SK-N-SH (cell line): ENCODE measurements around the gene TXNL4B.

Experiments
- CTCF ChIP-seq: fragments of 200-600 bp; sonication (generic); IDR thresholded peaks from 2 replicates; pipeline ENCODE4 v1.6.1; 2017; ENCODE audit warnings: antibody characterized with exemption, mild to moderate bottlenecking, moderate library complexity
- FOXM1 ChIP-seq: IDR thresholded peaks from 2 replicates; pipeline ENCODE4 v1.4.0; 2012; ENCODE audit warnings: low read depth, mild to moderate bottlenecking
- JUND ChIP-seq: IDR thresholded peaks from 2 replicates; pipeline ENCODE4 v1.4.0; 2012
- POLR2AphosphoS5 ChIP-seq: IDR thresholded peaks from 2 replicates; pipeline ENCODE4 v1.6.1; 2012; ENCODE audit warnings: low read depth, low read length
- USF1 ChIP-seq: IDR thresholded peaks from 2 replicates; pipeline ENCODE4 v1.4.0; 2012; ENCODE audit warnings: low read depth, borderline replicate concordance
- USF2 ChIP-seq: fragments of 150-350 bp; IDR thresholded peaks from 2 replicates; pipeline ENCODE4 v1.6.1; 2017; ENCODE audit warnings: antibody characterized with exemption, low read length, low read depth, borderline replicate concordance

- no peak for TF ChIP-seq JUND
- TF ChIP-seq CTCF = no peak
- no peak for TF ChIP-seq FOXM1
- TF ChIP-seq POLR2AphosphoS5 = no peak
- no peak for TF ChIP-seq USF2
- TF ChIP-seq USF1 = no peak
Observed at GRCh38 chr16:72050769-72051464, 42.5 kb downstream of the TXNL4B start.
